ENCODE measurements around the gene RFT1. TPM values are rescaled to one million over a fixed set of nuclear protein-coding genes. Genes with fewer than 3 reads are reported as not detected.
A peak's percentile ranks its signal among the peaks of the same experiment; 100 is the strongest.

Gene RFT1
- total and polyA plus RNA-seq, 2 of the 13 experiments (the other 11 are each of a cell fraction or from before 2014, with no cell fraction given), result 23.2 to 37.0 TPM

- TF ChIP-seq HNF1A (IDR thresholded peaks at IDR 0.05; ENCODE audit: low read depth), result no peak
- TF ChIP-seq HNF1A (CRISPR knock-in tag; IDR thresholded peaks at IDR 0.05; ENCODE audit: borderline replicate concordance), result no peak
- TF ChIP-seq HDAC2 (CRISPR knock-in tag; IDR thresholded peaks at IDR 0.05), result 0 out of 2 replicates have a peak, but pooled peaks have one; percentile 13
- TF ChIP-seq RELA (CRISPR knock-in tag; IDR thresholded peaks at IDR 0.05), result no peak
- TF ChIP-seq MATR3 (CRISPR knock-in tag; IDR thresholded peaks at IDR 0.05), result no peak
- 0 out of 2 replicates have a peak, but pooled peaks have one; percentile 22 for TF ChIP-seq ELF3 (CRISPR knock-in tag; IDR thresholded peaks at IDR 0.05)
- no peak for TF ChIP-seq ZNF33A (CRISPR knock-in tag; IDR thresholded peaks at IDR 0.05; ENCODE audit: borderline replicate concordance)
- peak; percentile 47 for TF ChIP-seq XRCC5 (optimal IDR thresholded peaks at IDR 0.05; ENCODE audit: low read length)
- TF ChIP-seq ZNF687 (CRISPR knock-in tag; IDR thresholded peaks at IDR 0.05), result peak; percentile 56
- TF ChIP-seq MIER3 (CRISPR knock-in tag; IDR thresholded peaks at IDR 0.05; ENCODE audit: borderline replicate concordance), result peak; percentile 37; the same call in 1 of the 2 replicates
- peak; percentile 43; the same call in 1 of the 2 replicates for TF ChIP-seq IRF2 (CRISPR knock-in tag; IDR thresholded peaks at IDR 0.05)
- no peak for TF ChIP-seq ZBTB39 (CRISPR knock-in tag; IDR thresholded peaks at IDR 0.05)
- no peak for TF ChIP-seq REXO4 (CRISPR knock-in tag; IDR thresholded peaks at IDR 0.05; ENCODE audit: borderline replicate concordance)
- TF ChIP-seq FOXO1 (CRISPR knock-in tag; IDR thresholded peaks at IDR 0.05), result 0 out of 2 replicates have a peak, but pooled peaks have one; percentile 16
- no peak for TF ChIP-seq FLYWCH1 (CRISPR knock-in tag; IDR thresholded peaks at IDR 0.05)
- no peak for TF ChIP-seq ZNF282 (IDR thresholded peaks at IDR 0.05; ENCODE audit: partially characterized antibody)
- TF ChIP-seq HHEX (CRISPR knock-in tag; IDR thresholded peaks at IDR 0.05), result no peak
- TF ChIP-seq FOXP1 (IDR thresholded peaks at IDR 0.05), result no peak
- no peak for TF ChIP-seq FOXP1 (CRISPR knock-in tag; IDR thresholded peaks at IDR 0.05)
Observed at GRCh38 chr3:53134631-53135232, 4.5 kb upstream of the RFT1 start (continued).
